Bronchial epithelial cell (primary cell): Measurements from ENCODE around the gene GDPD2. TPM values are rescaled to one million over a fixed set of nuclear protein-coding genes. Genes with fewer than 3 reads are reported as not detected.

Experiments
- DNase-seq: peaks from one replicate; pipeline ENCODE4 v3.0.0-alpha.2; 2010; ENCODE audit warnings: low read depth
- FAIRE-seq: peaks from 2 replicates; lab custom pipeline; 2011; peaks lifted over from hg19 to GRCh38; lab: Jason Lieb, UNC
- H3K27me3 ChIP-seq: 2 replicates; pipeline ENCODE4 v1.5.1; 2011; ENCODE audit warnings: low read length; ENCODE audit not compliant: control insufficient read depth, insufficient read depth
- H3K36me3 ChIP-seq: 2 replicates; pipeline ENCODE4 v1.5.1; 2011; ENCODE audit warnings: low read length; ENCODE audit not compliant: control insufficient read depth, insufficient read depth
- H3K4me3 ChIP-seq: 2 replicates; pipeline ENCODE4 v1.5.1; 2011; ENCODE audit warnings: mild to moderate bottlenecking, low read depth, low read length, control low read depth
- CTCF ChIP-seq: IDR thresholded peaks from 2 replicates; pipeline ENCODE4 v1.5.1; 2011; ENCODE audit warnings: mild to moderate bottlenecking, moderate library complexity, low read length, control low read depth, inconsistent platforms; ENCODE audit not compliant: insufficient read depth, severe bottlenecking
- total RNA-seq: library from RNA; depleted of rRNA; stranded (reverse); fragments of >200 nt; gene quantifications from 2 replicates; pipeline ENCODE4 v1.2.1, GENCODE V29; 2014

The GDPD2 gene
- total RNA-seq, 1 donor from 2014 or later = not detected

GRCh38 chrX:70482300-70482699 is 59.2 kb downstream of the GDPD2 start:
- Histone ChIP-seq H3K4me3 (no peak overlapping the region), H3K27me3 (no peaks in the 10 kb centered on the region), H3K36me3 (no peaks in the 10 kb centered on the region)
- TF ChIP-seq CTCF = no peak
- DNase-seq (no peak), FAIRE-seq (no peak)

Other genes starting within 250 kb of the GDPD2 start
- not detected in 2 replicates for gene DGAT2L6, start 245.8 kb upstream of the GDPD2 start, total RNA-seq
- gene AWAT1, start 188.7 kb upstream of the GDPD2 start, total RNA-seq = not detected in 2 replicates
- gene P2RY4, start 163.1 kb upstream of the GDPD2 start, total RNA-seq = 0.13 TPM in 1 of 2 replicates, not detected in the other
- not detected in 2 replicates for gene ARR3, start 155.0 kb upstream of the GDPD2 start, total RNA-seq
- not detected in 2 replicates for gene RAB41, start 141.1 kb upstream of the GDPD2 start, total RNA-seq
- gene PDZD11, start 133.4 kb upstream of the GDPD2 start, total RNA-seq = 18.7 and 31.0 TPM in 2 replicates
- gene KIF4A, start 133.2 kb upstream of the GDPD2 start, total RNA-seq = 0.26 and 0.64 TPM in 2 replicates
- 21.1 and 25.3 TPM in 2 replicates for gene DLG3, start 21.5 kb downstream of the GDPD2 start, total RNA-seq